Endothelial cell of umbilical vein (primary cell): ENCODE results near the gene SLC25A13. TPM values are rescaled to one million over a fixed set of nuclear protein-coding genes. Genes with fewer than 3 reads are reported as not detected.

Experiments used
- BruUV-seq: library from RNA; stranded (reverse); fragments of 400-500 nt; replicated peaks from 2 replicates; lab custom pipeline; 2021; lab: Mats Ljungman, UMichigan
- CTCF ChIA-PET: fragments of 300-600, 350-600 bp; sonication (Branson Sonifier 250); formaldehyde crosslinking; loops from one replicate; lab custom pipeline; 2021; ENCODE audit warnings: antibody characterized with exemption, inconsistent platforms; lab: Charles Lee
- POLR2A ChIA-PET: fragments of 300-600, 350-600 bp; sonication (Branson Sonifier 250); formaldehyde crosslinking; loops from one replicate; lab custom pipeline; 2021; ENCODE audit warnings: antibody characterized with exemption, inconsistent platforms; lab: Charles Lee
- DNase-seq: peaks from one replicate; pipeline ENCODE4 v3.0.0-alpha.2; 2011; ENCODE audit warnings: low read depth, low spot score
- FAIRE-seq: peaks from 2 replicates; lab custom pipeline; 2011; peaks lifted over from hg19 to GRCh38; lab: Jason Lieb, UNC
- H2AFZ ChIP-seq: 2 replicates; pipeline ENCODE4 v1.6.0; 2012; ENCODE audit warnings: low read depth, low read length, control low read depth, inconsistent platforms
- H3K27ac ChIP-seq: 2 replicates; pipeline ENCODE4 v1.5.1; 2011; ENCODE audit warnings: low read depth, mild to moderate bottlenecking, control low read depth, low read length, moderate library complexity; ENCODE audit not compliant: insufficient read depth
- H3K27me3 ChIP-seq, 2 experiments: 2 replicates each; pipeline versions ENCODE4 v1.6.0 to v1.6.1; 2011; ENCODE audit warnings: low read length in 2 of 2, mixed read lengths in 1 of 2; ENCODE audit not compliant: control insufficient read depth in 2 of 2, insufficient read depth in 2 of 2
- H3K36me3 ChIP-seq, 2 experiments: 2 replicates in 1 of 2; 3 replicates in 1 of 2; pipeline ENCODE4 v1.5.1; 2011; ENCODE audit warnings: low read length in 2 of 2, mild to moderate bottlenecking in 1 of 2, moderate library complexity in 1 of 2; ENCODE audit not compliant: control insufficient read depth in 2 of 2, insufficient read depth in 2 of 2; ENCODE audit errors: extremely low read depth in 1 of 2
- H3K4me1 ChIP-seq: 3 replicates; pipeline ENCODE4 v1.5.1; 2011; ENCODE audit warnings: mild to moderate bottlenecking, low read length; ENCODE audit not compliant: control insufficient read depth, insufficient read depth; ENCODE audit errors: extremely low read depth
- H3K4me2 ChIP-seq: 2 replicates; pipeline ENCODE4 v1.6.1; 2011; ENCODE audit warnings: low read length, control low read depth, mixed read lengths; ENCODE audit not compliant: insufficient read depth
- H3K4me3 ChIP-seq, 3 experiments: fragments of 200-600 bp in 1 of 3; sonication (generic), shearing (Covaris generic) in 1 of 3; replicated peaks in 1 of 3; 2 replicates each; pipeline ENCODE4 v1.5.1; 2011 to 2016; ENCODE audit warnings: control low read depth in 3 of 3, low read length in 3 of 3, mild to moderate bottlenecking in 2 of 3, inconsistent platforms in 1 of 3, low read depth in 1 of 3, moderate library complexity in 1 of 3; ENCODE audit not compliant: insufficient read depth in 1 of 3
- H3K79me2 ChIP-seq: 2 replicates; pipeline ENCODE4 v1.6.0; 2012; ENCODE audit warnings: low read length, inconsistent platforms; ENCODE audit not compliant: control insufficient read depth, insufficient read depth
- H3K9ac ChIP-seq: replicated peaks from 2 replicates; pipeline ENCODE3; 2011; ENCODE audit warnings: low read length, control low read depth; ENCODE audit not compliant: insufficient read depth; ENCODE audit errors: extremely low read depth
- H3K9me1 ChIP-seq: replicated peaks from 3 replicates; pipeline ENCODE4 v1.6.0; 2011; ENCODE audit warnings: mild to moderate bottlenecking, low read length; ENCODE audit not compliant: control insufficient read depth, insufficient read depth; ENCODE audit errors: extremely low read depth
- H3K9me3 ChIP-seq: replicated peaks from 2 replicates; pipeline ENCODE4 v1.5.1; 2012; ENCODE audit warnings: low read length, inconsistent platforms; ENCODE audit not compliant: control insufficient read depth, insufficient read depth
- H4K20me1 ChIP-seq: replicated peaks from 2 replicates; pipeline ENCODE3; 2011; ENCODE audit warnings: mild to moderate bottlenecking, low read length; ENCODE audit not compliant: control insufficient read depth, insufficient read depth; ENCODE audit errors: extremely low read depth
- CTCF ChIP-seq, 2 donors: IDR thresholded peaks; 1 replicate in 1 of 2; 2 replicates in 1 of 2; pipeline ENCODE4 v1.5.1; 2011; ENCODE audit warnings: low read length in 2 of 2, mild to moderate bottlenecking in 2 of 2, moderate library complexity in 2 of 2, control low read depth in 1 of 2, inconsistent platforms in 1 of 2, low read depth in 1 of 2; ENCODE audit not compliant: insufficient read depth in 1 of 2; ENCODE audit errors: extremely low read depth in 1 of 2
- EZH2 ChIP-seq: IDR thresholded peaks from 2 replicates; pipeline ENCODE4 v1.6.1; 2012; ENCODE audit warnings: borderline replicate concordance, low read depth, mild to moderate bottlenecking, moderate library complexity, low read length, inconsistent platforms; ENCODE audit not compliant: severe bottlenecking
- FOS ChIP-seq: IDR thresholded peaks from 2 replicates; pipeline ENCODE4 v1.6.1; 2011; ENCODE audit warnings: mild to moderate bottlenecking, low read length, moderate library complexity, borderline replicate concordance; ENCODE audit not compliant: insufficient read depth
- GATA2 ChIP-seq: IDR thresholded peaks from 2 replicates; pipeline ENCODE4 v1.7.0; 2011; ENCODE audit warnings: low read depth, mild to moderate bottlenecking, moderate library complexity, mixed read lengths, low read length; ENCODE audit not compliant: insufficient read length, insufficient read depth
- JUN ChIP-seq: IDR thresholded peaks from 2 replicates; pipeline ENCODE4 v1.6.1; 2011; ENCODE audit warnings: borderline replicate concordance, low read depth; ENCODE audit not compliant: insufficient read length, insufficient read depth
- MAX ChIP-seq: IDR thresholded peaks from 2 replicates; pipeline ENCODE4 v1.6.1; 2011; ENCODE audit not compliant: insufficient read depth, insufficient read length
- MYC ChIP-seq: IDR thresholded peaks from one replicate; pipeline ENCODE4 v1.6.1; 2011; ENCODE audit warnings: mild to moderate bottlenecking, low read depth, low read length
- POLR2A ChIP-seq: IDR thresholded peaks from 2 replicates; pipeline ENCODE4 v1.6.1; 2012; ENCODE audit warnings: low read depth, mild to moderate bottlenecking, control low read depth, low read length
- POLR2AphosphoS5 ChIP-seq: IDR thresholded peaks from 2 replicates; pipeline ENCODE4 v1.6.1; 2012; ENCODE audit warnings: low read depth, mild to moderate bottlenecking, control low read depth, low read length, moderate library complexity; ENCODE audit not compliant: insufficient read depth
- dilution Hi-C: fragments of 300-500 bp; cut with MboI; formaldehyde crosslinking; loops from one replicate; pipeline ENCODE4 v1.15.0; 2019; ENCODE audit warnings: low sequenced_read_pairs; ENCODE audit not compliant: extremely low pct_ligation_motif_present
- intact Hi-C: fragments of 100-400 bp; cut with micrococcal nuclease; formaldehyde crosslinking; loops from one replicate; pipeline ENCODE4 v1.10.0; 2022
- polyA plus RNA-seq, 4 experiments: library from polyadenylated mRNA; depleted of rRNA in 3 of 4; stranded (reverse) in 3 of 4; unstranded in 1 of 4; fragments of >200 nt; gene quantifications; 2 replicates each; pipeline versions ENCODE4 v1.2.1 to v1.2.3, GENCODE V29; 2011 to 2012; ENCODE audit warnings: missing spikeins in 1 of 4
- total RNA-seq: library from RNA; stranded (reverse); gene quantifications from 2 replicates; pipeline ENCODE4 v1.2.3, GENCODE V29; 2021

Gene SLC25A13
- total and polyA plus RNA-seq, 2 donors (not counting 3 experiments of a cell fraction or from before 2014, with no cell fraction given): 13.2 to 34.4 TPM

- no peaks in the 10 kb centered on the region for H3K79me2 ChIP-seq
- no peaks in the 10 kb centered on the region for H3K27me3 ChIP-seq
- FAIRE-seq (no peak), DNase-seq (no peak)
- H3K9me3 ChIP-seq: no peaks in the 10 kb centered on the region
- no peak overlapping the region for H3K4me3 ChIP-seq
- H3K9me1 ChIP-seq: no peaks in the 10 kb centered on the region
- ChIA-PET POLR2A (no interaction called here), CTCF (no interaction called here)
- intact Hi-C loops: no loop called here
- no peak overlapping the region for H3K9ac ChIP-seq
- no peaks in the 10 kb centered on the region for H4K20me1 ChIP-seq
- no TSS peak for BruUV-seq
- no peak overlapping the region for H3K27ac ChIP-seq
- H3K4me2 ChIP-seq: no peak overlapping the region
- H2AFZ ChIP-seq: no peak overlapping the region
- no peaks in the 10 kb centered on the region for H3K36me3 ChIP-seq
- H3K4me1 ChIP-seq: no peaks in the 10 kb centered on the region
- TF ChIP-seq JUN (no peak), EZH2 (no peak), FOS (no peak), CTCF (IDR thresholded peaks at IDR 0.05; ENCODE audit: extremely low read depth in 1 of 2, insufficient read depth in 1 of 2, low read depth in 1 of 2, low read length in 2 of 2) (no peak), POLR2A (no peak), GATA2 (no peak), MYC (no peak), POLR2AphosphoS5 (no peak), MAX (no peak)
- dilution Hi-C loops: no loop called here
Measured at GRCh38 chr7:96199421-96199820, 122.5 kb downstream of the SLC25A13 start.
